NCI-H1092 treated with DMSO at 0.1 percent for 48 hours (cell line): ENCODE data around the gene KBTBD7.
"Not testable (repeated sequence)": the region's sequence is repeated elsewhere in the genome, so short reads cannot be mapped to it uniquely, and the experiment has no call there.

Experiments used
- DNase-seq: peaks from one replicate; lab custom pipeline; 2025; lab: John Stamatoyannopoulos, UW

The KBTBD7 gene

DNA sequence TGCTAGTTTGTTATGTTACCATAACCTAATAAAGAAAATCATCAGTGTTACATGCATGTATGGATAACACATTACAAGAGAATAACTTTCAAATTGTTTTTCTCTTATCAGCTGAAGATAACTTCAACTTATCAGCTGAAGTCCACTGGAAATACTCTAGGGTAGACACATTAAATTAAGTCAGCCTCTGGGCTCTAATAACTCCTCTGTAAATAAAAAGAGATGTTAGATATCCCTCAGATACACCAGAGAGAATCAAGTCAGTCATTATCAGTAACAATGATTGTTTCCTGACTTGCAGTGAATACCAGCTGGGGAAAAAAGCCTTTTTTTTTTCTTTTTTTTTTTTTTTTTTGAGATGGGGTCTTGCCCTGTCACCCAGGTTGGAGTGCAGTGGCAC is 1.6 kb upstream of the KBTBD7 start:
- no peak for DNase-seq

DNA sequence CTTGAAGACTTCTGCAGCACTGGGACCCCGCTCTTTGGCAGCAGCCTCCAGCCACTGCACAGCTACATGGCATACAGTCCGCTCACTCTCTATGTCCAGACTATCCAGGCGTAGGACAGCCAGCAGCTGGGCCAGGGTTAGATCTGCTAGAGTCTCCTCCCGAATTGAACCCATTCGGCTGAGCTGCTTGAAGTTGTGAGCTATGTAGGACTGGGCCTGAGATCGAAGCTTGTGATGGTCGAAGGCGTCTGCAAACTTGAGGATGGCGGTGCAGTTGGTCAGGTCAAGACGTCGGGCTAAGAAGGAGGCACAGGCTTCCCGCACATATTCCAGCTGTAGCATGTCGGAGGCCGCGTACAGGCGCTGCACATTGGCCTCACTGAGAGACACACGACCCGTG is 900 bp downstream of the KBTBD7 start:
- no peak for DNase-seq

DNA sequence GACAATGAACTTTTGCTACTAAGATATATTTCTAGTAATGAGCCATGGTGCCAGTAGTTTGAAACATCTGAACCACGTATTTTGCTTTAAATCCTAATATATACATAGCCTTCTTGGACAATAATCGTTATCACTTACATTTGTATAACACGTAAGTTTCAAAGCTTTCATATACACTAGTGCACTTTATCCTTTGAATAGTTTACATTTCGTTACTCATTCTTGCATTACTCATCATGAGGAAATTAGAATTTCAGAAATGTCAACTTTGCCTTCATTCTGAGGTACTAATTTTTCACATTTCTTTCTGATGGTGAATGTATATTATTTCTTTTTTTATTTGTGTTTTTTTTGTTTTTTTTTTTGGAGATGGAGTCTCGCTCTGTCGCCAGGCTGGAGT is 5.8 kb downstream of the KBTBD7 start:
- DNase-seq = no peak

DNA sequence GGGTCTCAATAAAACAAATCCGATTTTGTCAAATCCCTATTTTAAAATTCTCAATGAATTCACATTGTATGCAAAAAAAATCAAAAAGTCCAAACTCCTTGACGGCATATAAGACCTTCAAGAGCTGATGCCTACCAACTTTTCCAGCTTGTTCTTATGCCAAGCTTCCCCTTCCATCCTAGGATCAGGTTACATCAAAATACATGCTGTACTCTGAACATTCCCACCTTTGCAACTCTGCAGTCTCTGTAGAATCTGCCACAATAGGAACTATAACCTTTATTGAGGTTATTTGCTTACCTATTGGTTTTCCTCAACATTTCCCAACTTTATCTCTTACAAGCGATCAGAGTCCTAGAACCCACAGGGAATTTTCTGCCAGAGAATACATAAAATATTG is 7.9 kb downstream of the KBTBD7 start:
- DNase-seq = no peak

DNA sequence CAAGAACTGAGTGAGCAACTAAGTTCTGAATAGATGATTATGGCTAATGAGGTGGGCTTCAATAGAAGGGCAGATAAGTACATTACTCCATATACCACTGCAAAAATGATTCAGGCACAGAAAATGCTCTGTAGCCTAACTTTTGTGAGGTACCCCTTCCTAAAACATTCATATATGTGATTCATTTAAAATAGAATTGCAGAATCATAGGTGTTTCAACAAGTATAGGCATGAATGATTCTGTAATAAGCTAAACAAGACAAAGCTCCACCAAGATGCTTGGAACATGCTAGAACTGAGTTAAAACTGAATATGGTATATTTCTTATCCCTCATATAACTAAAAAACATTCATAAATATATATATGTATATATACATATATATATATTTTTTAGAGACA is 12.1 kb downstream of the KBTBD7 start:
- DNase-seq = no peak

DNA sequence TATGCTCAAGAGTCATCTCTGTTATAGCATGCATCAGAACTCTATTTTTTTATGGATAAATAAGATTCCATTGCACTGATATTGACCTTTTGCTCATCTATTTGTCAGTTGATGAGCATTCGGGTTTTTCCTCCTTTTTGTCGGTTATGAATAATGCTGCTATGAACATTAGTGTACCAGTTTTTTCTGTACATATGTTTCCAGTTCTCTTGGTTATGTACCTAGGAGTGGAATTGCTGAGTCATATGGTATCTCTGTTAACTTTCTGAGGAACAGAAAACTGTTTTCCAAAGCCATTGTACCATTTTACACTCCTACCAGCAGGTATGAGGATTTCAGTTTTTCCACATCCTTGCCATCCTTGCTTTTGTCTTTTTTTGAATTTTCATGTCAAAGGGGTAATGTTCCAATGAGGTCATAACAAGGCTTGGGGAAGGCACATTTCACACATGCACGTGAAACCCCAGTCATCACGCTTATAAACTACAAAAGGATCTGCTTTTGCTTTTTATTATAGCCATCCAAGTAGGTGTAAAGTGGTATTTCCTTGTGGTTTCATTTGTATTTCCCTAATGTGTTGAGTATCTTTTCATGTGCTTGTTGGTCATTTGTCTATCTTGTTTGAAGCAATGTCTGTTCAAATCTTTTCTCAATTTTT is 14.6 kb downstream of the KBTBD7 start:
- no peak for DNase-seq

DNA sequence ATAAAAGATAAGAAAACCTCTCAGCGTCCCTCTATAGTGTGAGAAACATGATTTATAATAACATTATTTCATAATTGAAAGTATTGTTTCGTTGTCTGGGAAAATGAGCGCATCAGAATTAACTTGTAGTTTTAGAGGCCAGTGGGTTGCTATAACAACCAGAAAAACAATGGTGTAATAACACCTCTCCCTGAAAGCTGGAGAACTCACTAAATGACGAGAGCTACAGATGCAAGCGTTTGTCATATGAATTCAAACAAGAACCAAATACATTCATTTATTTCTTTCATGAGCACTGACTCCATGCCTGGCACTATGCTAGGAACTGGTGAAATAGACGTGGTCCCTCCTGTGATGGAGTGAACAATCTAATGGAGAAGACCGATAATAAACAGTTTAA is 16.3 kb downstream of the KBTBD7 start:
- DNase-seq = no peak

DNA sequence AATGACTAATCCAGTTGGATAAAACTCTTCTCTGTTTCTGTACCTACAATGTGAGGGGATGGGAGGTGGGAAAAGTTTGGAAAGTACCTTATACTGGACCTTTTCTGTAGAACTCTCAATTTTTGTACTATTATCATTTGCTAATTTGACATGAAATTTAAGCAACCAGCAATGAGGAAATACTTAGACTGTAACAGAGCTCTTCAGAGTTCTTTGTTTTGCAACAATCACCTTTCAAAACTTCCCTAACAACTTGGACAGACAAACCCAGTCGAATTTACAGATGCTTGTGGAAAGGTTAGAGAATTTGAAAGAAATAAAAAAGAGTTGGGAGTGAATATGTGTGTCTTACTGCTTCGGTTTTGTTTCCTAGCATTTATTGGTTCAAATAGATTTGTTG is 16.8 kb downstream of the KBTBD7 start:
- no peak for DNase-seq

DNA sequence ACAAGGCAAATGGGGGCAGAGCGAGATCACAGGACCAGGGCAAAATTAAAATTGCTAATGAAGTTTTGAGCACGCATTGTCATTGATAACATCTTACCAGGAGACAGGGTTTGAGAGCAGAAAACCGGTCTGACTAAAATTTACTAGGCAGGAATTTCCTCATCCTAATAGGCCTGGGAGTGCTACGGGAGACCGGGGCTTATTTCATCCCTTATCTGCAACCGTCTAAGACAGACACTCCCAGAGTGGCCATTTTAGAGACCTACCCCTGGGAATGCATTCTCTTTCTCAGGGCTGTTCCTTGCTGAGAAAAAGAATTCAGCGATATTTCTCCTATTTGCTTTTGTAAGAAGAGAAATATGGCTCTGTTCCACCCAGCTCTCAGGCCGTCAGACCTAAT is 18.8 kb downstream of the KBTBD7 start:
- DNase-seq = not testable (repeated sequence)

DNA sequence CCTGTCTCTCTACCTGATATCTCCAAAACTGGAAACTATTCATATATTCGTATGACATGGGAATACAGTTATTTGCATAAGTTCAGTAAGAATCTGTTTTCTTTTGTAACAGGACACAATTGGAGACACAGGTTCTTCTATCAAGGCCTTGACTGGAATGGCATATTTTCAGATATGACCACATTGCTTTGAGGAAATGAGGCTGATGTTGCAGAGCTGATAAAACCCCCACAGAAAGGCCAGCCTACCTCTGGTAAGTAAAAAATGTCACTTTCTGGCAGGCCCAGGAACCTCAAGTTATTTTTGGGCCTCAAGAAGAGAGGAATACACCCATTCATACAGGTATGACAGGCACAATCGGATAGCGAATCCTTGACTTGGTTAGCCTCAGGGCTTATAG is 32.2 kb downstream of the KBTBD7 start:
- no peak for DNase-seq

DNA sequence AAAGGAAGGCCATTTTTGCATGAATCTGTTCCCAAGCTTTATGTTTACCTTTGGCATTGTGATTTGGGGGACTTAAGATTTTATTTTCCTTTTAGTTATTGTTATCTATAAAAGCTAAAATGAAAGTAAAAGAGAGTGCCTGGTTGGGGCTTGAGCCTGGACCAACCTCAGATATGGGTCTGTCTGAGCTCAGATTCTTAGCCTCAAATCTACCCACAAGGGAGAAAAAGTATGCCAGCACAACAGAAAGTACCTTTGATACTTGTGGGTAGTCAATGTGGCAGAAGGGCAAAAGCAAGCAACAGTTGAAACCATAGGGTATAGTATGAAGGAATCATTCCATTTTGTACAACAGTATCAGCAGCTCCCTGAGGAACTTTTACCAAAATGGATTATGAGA is 35.2 kb downstream of the KBTBD7 start:
- DNase-seq = no peak

DNA sequence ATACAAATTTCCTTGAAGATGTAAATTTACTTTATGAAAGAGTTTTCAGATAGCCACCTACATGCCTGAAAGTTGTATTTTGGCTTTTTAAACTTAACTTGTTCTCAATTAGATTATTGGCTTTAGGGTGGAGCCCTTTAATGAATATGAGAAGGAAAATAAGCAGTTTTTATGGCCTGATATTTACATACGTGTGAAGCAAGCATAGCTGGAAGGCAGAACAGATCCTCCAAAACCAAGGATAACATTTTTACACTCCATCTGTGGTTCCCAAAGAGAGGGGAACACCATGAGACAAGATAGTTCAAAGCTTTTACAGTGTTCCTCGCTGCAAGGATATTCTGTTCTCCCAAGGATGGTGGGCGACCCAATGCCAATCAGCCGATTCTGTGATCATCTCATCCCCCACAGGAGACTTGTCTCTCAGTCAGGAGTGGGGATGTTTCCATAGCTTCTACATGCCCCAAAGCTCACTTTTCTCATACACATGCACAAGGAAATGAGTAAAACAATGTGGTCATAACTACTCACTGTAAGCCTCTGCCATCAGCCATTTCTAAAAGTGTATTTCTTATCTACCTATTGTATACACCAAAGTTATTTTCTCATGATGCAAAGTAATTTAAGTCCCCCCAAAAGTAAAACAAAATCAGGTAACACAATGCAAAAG is 37.2 kb downstream of the KBTBD7 start:
- DNase-seq = no peak

DNA sequence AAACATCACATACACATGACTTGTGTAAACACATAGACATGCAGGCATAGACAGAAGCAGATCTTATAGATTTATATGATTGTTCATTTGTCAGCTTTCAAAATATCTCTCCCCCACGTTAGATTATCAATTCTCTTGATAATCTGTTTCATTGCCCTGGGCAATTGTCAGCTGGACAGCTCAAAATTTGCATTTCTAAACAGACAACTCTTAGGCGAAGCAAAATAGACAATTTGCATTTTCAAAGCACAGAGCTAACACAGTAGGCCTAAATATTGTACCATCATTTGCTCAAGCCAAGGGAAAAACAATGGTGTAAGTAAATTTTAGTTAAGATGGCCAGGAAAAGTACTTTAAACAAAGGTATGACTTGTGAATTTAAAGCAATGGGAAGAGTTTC is 37.7 kb downstream of the KBTBD7 start:
- no peak for DNase-seq

DNA sequence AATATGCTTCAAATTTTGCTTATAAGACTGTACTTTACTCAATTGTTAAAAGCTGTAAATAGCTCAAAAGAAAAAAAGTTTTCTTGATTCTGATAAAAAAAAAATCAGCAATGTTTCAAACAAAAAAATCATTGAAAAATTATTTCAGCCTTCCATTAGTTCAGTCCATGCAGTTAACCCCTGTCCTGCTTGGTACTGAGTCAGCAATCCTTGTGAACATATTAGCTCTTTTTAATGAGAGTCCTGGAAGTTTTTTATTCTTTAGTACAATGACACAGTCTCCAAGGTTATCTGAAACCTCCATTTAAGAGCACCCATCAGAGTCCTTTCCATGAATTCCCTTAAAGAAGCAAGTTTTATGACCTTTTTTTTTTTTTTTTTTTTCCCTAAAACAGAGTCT is 40.3 kb downstream of the KBTBD7 start:
- no peak for DNase-seq

DNA sequence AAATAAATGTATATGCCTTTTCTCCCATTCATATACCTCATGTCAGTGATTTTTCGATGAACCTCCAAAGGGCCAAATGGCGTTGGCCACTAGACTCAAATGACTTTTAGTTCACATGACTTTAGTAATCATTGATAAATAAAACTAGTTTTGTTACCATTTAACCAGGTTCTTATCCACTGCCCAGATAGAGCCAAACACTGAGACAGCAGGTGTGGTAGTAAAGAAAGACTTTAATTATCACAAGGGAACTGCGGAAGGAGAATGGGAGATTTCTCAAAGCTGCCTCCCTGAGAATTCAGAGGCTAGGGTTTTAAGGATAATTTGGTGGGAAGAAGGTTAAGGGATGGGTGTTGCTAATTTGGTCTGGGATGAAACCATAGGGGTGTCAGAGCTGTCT is 42.4 kb downstream of the KBTBD7 start:
- no peak for DNase-seq

DNA sequence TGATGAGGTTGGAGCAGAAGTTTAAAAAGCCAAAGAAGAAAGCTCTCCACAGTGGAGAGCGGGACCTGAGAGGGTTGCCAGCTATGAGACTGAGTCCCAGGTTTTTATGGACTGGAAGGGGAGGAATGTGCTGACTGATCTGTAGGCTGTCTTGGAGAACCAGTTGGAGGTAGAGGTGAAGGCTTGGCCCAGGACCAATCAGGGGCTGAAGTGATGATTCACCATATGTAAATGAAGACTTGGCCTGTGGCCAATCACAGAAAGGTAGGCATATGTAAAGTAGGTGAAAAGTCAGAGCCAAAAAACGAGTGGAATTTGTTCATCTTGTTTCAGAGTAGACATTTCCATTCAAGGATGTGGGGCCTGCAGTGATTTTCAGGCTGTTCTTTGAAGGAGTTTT is 44.3 kb downstream of the KBTBD7 start:
- no peak for DNase-seq

DNA sequence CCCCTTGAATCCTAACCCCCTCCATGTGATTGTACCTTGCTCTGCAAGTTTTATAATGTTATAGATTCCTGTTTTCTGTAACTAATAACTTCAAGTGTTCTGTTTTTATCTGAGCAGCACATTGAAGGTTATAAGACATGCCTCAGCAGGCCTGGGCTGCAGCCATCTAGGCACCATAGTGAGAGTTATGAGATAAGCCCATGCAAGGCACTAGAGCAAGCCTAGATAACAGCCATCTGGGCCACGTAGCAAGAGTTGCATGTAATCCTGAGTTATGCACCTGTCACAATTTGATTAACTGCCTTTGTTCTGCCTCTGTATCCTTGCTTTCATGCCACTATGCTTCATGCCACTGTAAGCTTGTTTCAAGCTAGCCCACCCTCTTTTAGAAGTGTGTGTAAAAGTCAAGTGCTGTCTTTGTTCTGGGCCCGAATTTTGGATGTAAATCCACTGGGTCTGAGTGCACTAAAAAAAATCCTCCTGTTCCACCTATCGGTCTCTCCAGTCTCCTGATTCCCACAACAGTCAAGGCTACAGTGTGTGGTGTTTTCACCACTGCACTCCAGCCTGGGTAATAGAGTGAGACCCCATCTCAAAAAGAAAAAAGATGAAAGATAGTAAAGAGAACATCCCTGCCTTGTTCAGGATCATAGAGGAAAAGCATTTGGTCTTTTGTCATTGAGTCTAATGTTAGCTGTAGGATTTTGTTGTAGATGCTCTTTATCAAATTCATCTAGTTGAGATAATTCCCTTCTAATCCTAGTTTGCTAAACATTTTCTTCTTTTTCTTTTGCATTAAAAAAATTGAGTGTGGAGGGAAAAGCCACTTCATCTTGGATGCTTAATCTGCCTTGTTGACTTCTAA is 45.7 kb downstream of the KBTBD7 start:
- DNase-seq = no peak

DNA sequence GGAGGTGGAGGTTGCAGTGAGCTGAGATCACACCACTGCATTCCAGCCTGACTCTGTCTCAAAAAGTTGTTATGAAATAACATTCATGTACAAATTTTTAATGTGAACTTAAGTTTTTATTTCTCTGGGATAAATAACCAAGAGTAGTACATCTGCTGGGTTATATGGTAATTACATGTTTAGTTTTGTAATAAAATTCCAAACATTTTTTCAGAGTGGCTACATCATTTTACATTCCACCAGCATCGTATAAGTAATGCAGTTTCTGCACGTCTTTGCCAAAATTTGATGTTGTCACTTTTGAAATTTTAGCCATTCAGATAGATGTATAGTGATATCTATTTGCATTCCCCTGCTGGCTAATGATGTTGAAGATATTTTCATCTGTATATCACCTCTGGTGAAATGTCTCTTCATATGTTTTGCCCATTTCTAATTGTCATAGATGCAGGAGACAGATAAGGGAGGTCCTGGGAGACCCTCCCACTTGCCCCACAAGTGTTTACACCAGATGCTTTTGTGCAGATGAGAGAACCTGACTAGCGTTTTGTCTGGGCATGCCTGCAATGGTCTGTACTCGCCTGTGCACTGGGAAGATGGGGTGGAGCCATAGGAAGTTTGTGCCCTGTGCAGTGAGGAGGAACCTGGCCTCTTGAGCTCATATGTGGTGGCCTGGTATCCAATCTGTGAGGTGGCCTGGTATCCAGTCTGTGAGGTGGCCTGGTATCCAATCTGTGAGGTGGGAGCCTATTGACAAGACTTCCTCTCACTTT is 49.0 kb downstream of the KBTBD7 start:
- DNase-seq = no peak

DNA sequence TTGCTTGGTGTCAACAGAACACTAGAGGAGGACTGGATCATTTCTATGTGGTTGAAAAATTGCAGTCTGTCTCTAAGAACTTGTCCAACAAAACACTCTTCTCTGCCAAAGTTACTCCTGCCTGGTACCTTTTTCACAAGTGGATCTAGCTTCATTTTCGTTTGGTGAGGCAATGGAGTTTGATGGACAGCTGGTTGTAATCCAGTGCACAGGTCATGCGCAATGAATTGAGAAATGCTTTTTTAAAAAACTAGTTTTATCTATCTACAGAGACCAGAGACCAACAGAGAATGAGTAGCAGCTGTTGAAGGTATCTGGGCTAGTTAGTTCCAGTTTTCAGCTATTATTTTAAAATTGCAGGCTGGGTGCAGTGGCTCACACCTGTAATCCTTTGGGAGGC is 49.8 kb downstream of the KBTBD7 start:
- no peak for DNase-seq
